ENCODE results near the gene NXPE4.
"Not testable (repeated sequence)": the region's sequence is repeated elsewhere in the genome, so short reads cannot be mapped to it uniquely, and the experiment has no call there.

NXPE4 gene

GRCh38 chr11:114610984-114611944, 15.7 kb upstream of the NXPE4 start:
- no peak for DNase-seq (ENCODE audit: low read depth, low spot score)

GRCh38 chr11:114610550-114610949, 15.0 kb upstream of the NXPE4 start:
- no peak for DNase-seq (ENCODE audit: low read depth, low spot score)

- DNase-seq (ENCODE audit: low read depth, low spot score): no peak
These were observed 13.8 kb upstream of the NXPE4 start for GRCh38 chr11:114609429-114609828.

DNA sequence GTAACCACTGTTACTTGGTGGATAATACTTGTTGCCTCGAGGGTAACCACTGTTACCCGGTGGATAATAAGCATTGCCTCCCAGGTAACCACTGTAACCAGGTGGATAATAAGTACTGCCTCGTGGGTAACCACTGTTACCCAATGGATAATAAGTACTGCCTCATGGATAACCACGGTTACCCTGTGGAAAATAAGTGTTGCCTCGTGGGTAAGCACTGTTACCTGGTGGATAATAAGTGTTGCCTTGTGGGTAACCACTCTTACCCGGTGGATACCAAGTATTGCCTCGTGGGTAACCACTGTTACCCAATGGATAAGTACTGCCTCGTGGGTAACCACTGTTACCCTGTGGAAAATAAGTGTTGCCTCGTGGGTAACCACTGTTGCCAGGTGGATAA, 13.0 kb upstream of the NXPE4 start:
- not testable (repeated sequence) for DNase-seq (ENCODE audit: low read depth, low spot score)

GRCh38 chr11:114607753-114608459, 12.3 kb upstream of the NXPE4 start:
- DNase-seq (ENCODE audit: low read depth, low spot score): no peak

DNA sequence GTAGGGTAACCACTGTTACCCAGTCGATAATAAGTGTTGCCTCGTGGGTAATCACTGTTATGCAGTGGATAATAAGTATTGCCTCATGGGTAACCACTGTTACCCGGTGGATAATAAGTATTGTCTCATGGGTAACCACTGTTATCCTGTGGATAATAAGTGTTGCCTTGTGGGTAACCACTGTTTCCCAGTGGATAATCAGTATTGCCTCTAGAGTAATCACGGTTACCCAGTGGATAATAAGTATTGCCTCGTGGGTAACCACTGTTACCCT, 11.2 kb upstream of the NXPE4 start:
- DNase-seq (ENCODE audit: low read depth, low spot score): not testable (repeated sequence)

GRCh38 chr11:114606003-114606801, 10.6 kb upstream of the NXPE4 start:
- DNase-seq (ENCODE audit: low read depth, low spot score): no peak

DNA sequence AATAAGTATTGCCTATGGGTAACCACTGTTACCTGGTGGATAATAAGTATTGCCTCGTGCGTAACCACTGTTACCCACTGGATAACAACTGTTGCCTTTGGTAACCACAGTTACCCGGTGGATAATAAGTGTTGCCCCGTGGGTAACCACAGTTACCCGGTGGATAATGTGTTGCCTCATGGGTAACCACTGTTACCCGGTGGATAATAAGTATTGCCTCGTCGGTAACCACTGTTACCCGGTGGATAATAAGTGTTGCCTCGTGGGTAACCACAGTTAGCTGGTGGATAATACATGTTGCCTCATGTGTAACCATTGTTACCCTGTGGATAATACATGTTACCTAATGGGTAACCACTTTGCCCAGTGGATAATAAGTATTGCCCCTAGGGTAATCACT, 9.8 kb upstream of the NXPE4 start:
- DNase-seq (ENCODE audit: low read depth, low spot score): no peak

- no peak for DNase-seq (ENCODE audit: low read depth, low spot score)
These were observed 9.3 kb upstream of the NXPE4 start for GRCh38 chr11:114604886-114605285.

DNA sequence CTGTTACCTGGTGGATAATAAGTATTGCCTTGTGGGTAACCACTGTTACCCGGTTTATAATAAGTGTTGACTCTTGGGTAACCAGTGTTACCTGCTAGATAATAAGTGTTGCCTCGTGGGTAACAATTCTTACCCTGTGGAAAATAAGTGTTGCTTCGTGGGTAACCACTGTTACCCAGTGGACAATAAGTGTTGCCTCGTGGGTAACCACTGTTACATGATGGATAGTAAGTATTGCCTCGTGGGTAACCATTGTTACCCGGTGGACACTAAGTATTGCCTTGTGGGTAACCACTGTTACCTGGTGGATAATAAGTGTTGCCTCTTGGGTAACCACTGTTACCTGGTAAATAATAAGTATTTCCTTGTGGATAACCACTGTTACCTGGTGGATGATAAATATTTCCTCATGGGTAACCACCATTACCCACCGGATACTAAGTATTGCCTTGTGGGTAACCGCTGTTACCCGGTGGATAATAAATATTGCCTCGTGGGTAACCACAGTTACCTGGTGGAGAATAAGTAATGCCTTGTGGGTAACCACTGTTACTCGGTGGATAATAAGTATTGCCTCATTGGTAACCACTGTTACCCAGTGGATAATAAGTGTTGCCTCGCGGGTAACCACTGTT, 8.7 kb upstream of the NXPE4 start:
- DNase-seq (ENCODE audit: low read depth, low spot score): no peak

- DNase-seq (ENCODE audit: low read depth, low spot score): not testable (repeated sequence)
These were observed 7.6 kb upstream of the NXPE4 start for GRCh38 chr11:114603151-114603550.

- no peak for DNase-seq (ENCODE audit: low read depth, low spot score)
These were observed 2.9 kb upstream of the NXPE4 start for GRCh38 chr11:114598461-114598860.

DNA sequence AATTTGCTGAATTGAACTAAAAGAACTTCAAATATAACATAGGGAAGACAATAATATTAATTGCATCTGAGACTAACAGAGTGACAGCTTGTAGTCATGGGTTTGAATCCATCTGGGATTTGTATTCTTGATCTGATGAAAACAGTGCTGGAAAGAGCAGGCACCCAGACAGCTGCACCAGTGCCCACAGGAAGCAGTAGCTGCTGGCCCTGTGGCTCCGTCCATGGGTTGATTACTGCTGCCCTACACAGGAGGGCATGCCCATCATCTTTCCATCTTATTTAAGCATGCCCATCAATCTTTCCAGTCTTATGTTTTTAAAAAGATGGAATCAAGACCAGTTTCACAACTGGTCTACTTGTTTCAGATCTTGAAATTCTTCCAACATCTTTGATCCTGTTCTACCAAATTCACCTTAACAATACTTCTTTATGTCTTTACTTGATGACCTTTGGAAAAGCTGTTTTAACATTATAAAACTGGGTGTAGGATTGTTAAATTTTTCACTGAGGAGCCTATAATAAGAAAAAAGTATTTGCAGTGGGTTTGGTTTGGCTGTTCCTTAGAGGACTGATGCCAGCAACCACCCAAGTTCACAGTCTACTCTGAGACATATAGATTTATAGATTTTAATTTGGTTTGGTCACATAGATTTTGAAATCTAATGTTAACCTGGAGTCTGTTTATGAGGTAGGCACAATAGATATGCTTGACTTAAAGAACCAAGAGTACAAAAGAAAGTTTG, 761 bp upstream of the NXPE4 start:
- DNase-seq (ENCODE audit: low read depth, low spot score): no peak

- DNase-seq (ENCODE audit: low read depth, low spot score): no peak
These were observed 883 bp downstream of the NXPE4 start for GRCh38 chr11:114594703-114595102.

GRCh38 chr11:114587398-114587953, 8.1 kb downstream of the NXPE4 start:
- DNase-seq (ENCODE audit: low read depth, low spot score): no peak

- no peak for DNase-seq (ENCODE audit: low read depth, low spot score)
These were observed 8.8 kb downstream of the NXPE4 start for GRCh38 chr11:114586797-114587196.

DNA sequence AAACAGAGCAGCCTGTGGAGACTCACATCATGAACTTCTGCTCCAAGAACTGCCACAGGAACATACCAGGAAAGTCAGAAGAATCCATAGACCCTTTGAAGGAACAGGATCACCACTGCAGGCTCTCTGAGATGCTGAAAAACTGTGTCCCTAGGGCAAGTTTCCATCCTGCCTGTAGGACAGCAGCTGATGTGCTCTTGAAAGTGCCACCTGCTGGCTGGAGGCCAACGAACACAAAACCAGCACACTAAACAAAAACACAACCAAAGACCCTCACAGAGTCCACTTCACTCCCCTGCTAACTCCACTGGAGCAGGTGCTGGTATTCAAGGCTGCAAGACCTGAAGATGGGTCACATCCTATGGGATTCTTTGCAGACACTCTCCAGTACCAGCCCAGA, 23.9 kb downstream of the NXPE4 start:
- no peak for DNase-seq (ENCODE audit: low read depth, low spot score)

DNA sequence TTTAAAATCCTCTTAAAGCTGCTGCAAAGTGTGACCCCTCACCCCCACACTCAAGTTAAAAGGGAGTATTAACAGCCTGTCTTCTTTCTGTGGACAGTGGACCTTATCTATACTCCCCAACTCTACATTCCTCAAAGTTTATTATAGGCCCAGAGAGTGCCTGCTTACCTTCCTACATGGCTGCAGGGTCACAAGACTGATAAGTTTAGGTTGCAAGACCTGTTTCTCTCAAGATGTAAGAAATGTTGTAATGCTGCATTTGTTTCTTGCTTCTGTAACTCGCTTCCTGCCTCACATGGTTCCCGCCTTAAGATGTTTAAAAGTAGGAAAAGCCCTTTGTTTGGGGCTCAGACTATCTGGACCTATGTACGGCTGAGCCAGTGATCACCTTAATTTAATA, 25.8 kb downstream of the NXPE4 start:
- DNase-seq (ENCODE audit: low read depth, low spot score): no peak

DNA sequence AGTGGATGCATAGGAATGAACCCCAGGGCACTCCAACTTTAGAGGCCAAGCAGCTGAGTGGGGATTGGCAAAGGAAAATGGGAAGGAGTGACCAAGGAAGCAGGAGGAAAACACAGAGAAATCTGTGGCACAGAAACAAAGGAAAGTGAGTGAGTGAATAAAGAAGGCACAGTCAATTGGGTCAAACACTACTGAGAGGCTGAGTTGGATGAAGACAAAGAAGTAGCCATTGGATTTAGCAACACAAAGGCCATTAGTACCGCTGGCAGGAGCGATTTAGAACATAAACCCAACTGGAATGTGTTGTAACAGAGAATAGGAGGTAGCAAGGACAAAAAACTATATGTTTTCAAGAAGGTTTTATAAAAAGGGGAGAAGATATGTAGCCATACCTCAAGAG, 29.3 kb downstream of the NXPE4 start:
- no peak for DNase-seq (ENCODE audit: low read depth, low spot score)

- no peak for DNase-seq (ENCODE audit: low read depth, low spot score)
These were observed 30.8 kb downstream of the NXPE4 start for GRCh38 chr11:114564831-114565230.

GRCh38 chr11:114563077-114563476, 32.5 kb downstream of the NXPE4 start:
- DNase-seq (ENCODE audit: low read depth, low spot score): no peak

Measured in activated CD4-positive, CD25-positive, alpha-beta regulatory T cell treated with anti-CD3 and anti-CD28 coated beads, Interleukin-2, amount 50 U/mL, for 16 hours (primary cell).